DMS79 treated with DMSO at 0.1 percent for 48 hours (cell line): Measurements from ENCODE around the gene HLA-DQB1.
"Not testable (repeated sequence)": the region's sequence is repeated elsewhere in the genome, so short reads cannot be mapped to it uniquely, and the experiment has no call there.

Experiments
- DNase-seq: peaks from one replicate; lab custom pipeline; 2025; lab: John Stamatoyannopoulos, UW

HLA-DQB1 gene

GRCh38 chr6:32666420-32667300 lies at the start of gene HLA-DQB1:
TSS of gene HLA-DQB1 (minus strand) at chr6:32666657. CDS start at chr6:32666607, 50 bp downstream.
- peak; percentile 5 for DNase-seq

DNA sequence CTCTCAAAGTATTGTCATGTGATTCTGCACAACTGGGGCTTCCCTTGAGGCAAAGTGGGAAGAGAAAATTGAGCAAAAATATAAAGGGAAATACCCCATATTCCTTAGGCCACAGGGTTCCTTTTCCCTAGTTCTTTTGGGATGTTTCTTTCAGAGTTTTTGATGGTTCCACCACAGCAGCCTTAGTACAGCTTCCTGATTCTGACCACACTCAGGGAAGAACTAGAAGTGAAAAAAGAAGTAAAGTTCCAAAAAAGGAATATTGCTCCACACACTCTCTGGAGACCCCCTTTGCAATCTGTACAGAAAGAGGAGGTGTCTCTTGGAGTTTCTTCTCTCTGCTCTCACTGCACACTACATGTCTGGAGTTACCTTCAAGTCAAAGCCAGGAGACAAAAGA lies 46.8 kb upstream of the HLA-DQB1 start:
- no peak for DNase-seq

DNA sequence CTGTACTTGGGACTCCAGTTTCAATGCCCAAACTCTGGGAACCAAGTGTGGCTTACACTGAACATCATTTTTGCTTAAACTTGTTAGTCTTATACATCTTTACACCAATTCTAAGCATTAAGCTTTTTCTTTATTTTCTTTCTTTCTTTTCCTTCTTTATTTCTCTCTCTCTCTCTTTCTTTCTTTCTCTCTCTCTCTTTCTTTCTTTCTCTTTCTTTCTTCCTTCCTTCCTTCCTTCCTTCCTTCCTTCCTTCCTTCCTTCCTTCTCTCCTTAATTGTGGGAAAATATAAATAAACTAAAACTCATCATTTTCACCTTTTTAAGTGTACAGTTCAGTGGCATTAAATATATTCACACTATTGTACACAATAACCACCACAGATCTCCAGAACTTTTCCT lies 43.2 kb upstream of the HLA-DQB1 start:
- DNase-seq: no peak

GRCh38 chr6:32705164-32705563 lies 38.7 kb upstream of the HLA-DQB1 start:
- not testable (repeated sequence) for DNase-seq

- DNase-seq: no peak
Measured at GRCh38 chr6:32703347-32703746, 36.9 kb upstream of the HLA-DQB1 start.

GRCh38 chr6:32700391-32701040 lies 34.1 kb upstream of the HLA-DQB1 start:
- DNase-seq: peak; percentile 50

DNA sequence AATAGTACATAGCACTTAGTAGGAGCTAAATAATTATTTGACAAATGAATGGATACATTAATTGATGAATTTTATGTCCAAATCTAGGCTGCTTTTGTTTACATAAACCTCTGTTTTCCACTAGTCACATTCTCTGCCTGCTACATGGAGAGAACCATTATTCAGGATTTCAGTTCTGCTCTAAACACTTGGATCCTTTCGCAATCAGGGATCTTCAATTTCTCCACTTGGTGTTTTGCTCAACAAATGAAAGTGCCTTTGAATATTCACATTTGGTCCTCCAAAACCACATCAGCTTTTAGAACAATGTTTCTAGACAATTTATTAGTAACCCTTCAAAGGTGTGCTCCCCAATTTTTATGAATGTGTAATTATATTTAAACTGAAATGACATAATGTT lies 30.6 kb upstream of the HLA-DQB1 start:
- DNase-seq: no peak

DNA sequence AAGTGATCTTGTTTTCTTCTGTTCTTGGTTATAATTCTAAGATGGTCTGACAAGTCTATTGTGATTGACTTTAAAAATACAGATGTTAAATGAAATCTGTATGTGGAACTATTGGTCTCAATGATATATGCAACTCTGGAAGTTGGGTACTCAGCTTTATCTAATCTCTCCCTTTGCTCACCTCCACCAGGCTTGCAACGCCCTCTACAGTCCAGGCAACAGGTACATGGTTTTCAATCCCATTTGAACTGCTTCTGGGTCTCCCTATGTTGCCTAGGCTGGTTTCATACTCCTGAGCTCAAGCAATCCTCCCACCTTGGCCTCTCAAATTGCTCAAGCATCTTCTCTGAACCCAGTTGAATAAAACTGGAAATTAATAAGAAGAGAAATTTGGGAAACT lies 25.6 kb upstream of the HLA-DQB1 start:
- DNase-seq: no peak

GRCh38 chr6:32689531-32690501 lies 23.4 kb upstream of the HLA-DQB1 start:
- no peak for DNase-seq

DNA sequence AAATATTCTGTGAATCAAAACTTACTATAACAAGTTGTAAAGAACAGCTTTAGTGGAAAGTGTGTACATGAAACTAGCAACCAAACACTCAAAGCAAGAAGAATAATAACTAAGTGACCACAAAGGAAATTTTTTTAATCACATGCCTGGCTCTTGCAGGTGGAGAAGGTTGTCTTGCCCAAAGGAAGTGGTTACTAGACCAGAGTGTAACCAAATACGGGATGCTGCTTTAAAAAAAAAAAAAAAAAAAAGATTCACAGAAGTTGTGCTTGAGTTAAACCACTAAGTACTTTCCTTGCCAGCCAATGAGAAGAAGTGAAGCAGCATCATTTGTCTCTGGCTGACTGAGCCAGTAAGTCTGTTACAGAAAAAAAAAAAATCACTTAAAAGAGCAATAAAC lies 19.1 kb upstream of the HLA-DQB1 start:
- no peak for DNase-seq

DNA sequence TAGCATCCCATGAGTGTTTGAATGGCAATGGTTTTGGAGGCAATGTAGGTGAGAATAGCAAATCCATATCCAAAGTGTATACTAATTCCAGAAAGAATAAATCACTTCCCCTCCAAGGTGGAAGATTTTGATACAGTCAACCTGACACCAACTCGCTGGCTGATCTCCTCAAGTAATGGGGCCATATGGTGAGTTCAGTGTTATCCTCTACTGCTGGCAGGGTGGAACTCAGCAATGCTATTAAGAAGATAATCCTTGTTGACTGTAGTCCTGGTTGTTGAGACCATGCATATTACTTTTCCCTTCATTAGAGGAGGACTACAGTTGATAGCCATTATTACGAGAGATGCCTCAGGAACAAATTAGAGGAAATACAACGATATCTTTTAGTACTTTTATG lies 17.8 kb upstream of the HLA-DQB1 start:
- no peak for DNase-seq

DNA sequence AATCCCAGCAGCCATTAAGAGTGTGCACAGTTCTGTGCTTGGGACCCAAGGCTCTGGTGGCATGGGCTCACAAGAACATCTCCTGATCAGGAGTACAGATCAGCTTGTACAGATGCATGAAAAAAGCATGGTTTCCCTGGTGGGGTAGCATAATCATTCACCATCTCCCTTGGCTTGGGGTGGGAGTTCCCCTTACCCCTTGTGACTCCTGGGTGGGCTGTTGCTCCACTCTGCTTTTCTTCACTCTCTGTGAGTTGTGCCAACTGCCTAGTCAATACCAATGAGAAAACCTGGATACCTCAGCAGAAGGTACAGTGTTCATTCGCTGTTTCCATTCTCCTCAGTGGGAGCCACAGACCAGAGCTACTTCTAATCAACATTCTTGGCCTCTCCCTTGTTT lies 13.6 kb upstream of the HLA-DQB1 start:
- no peak for DNase-seq

GRCh38 chr6:32679492-32679891 lies 13.0 kb upstream of the HLA-DQB1 start:
- no peak for DNase-seq

DNA sequence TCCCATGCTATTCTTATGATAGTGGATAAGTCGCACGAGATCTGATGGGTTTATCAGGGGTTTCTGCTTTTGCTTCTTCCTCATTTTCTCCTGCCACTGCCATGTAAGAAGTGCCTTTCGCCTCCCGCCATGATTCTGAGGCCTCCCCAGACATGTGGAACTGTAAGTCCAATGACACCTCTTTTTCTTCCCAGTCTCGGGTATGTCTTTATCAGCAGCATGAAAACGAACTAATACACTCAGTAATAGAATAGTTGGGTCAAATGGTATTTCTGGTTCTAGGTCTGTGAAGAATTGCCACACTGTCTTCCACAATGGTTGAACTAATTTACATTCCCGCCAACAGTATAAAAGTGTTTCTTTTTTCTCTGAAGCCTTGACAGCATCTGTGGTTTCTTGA lies 7.7 kb upstream of the HLA-DQB1 start:
- not testable (repeated sequence) for DNase-seq

DNA sequence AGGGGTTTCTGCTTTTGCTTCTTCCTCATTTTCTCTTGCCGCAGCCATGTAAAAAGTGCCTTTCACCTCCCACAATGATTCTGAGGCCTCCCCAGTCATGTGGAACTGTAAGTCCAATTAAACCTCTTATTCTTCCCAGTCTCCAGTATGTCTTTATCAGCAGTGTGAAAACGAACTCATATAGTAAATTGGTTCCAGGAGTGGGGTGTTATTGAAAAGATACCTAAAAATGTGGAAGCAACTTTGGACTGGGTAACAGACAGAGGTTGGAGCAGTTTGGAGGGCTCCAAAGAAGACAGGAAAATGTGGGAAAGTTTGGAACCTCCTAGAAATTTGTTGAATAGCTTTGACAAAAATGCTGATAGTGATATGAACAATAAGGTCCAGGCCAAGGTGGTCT lies 5.5 kb upstream of the HLA-DQB1 start:
- DNase-seq: not testable (repeated sequence)

GRCh38 chr6:32669893-32670292 lies 3.4 kb upstream of the HLA-DQB1 start:
- no peak for DNase-seq

DNA sequence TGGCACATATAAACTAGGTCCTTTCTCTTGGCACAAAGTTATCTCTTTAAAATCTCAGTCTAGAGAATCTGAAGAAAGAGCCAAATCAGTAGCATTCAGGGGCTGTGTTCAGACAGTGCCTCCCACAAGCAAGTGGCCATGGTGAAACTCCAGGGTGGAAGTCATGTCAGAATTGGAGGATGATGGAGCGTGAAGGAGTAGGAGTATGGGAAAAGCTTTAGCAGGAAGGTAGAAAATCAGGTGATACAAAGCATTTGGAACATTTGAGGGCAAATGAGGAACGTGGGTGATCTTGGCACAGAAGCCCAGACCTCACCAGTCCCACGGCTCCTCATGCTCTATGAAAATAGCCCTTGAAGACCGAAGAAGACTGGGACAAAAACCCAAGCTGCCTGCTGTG lies 2.8 kb upstream of the HLA-DQB1 start:
- no peak for DNase-seq

DNA sequence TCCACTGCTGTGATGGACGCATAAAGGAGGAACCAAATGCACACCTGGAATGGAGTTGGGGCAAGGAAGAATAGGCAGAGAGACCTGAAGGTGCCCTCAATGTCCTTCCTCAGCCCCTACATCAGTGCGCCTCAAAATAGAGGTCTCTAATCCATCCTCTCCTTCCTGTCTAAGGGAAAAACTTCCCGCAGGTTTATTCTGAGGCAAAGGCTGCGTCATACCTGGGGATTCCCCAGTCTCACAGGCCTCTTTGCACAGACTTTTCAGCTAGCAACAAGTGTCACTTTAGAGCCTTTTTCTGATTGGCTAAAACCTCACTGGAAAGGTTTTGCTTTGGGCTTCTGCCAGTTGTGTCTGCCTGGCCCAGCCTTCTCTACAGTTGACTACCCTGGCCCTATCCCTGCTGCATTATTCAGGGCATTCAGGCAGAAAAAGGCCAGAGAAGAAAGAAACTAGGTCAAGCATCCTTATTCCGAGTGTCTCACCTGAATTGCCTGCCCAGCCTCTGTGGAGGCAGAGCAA lies 1.8 kb upstream of the HLA-DQB1 start:
- no peak for DNase-seq

DNA sequence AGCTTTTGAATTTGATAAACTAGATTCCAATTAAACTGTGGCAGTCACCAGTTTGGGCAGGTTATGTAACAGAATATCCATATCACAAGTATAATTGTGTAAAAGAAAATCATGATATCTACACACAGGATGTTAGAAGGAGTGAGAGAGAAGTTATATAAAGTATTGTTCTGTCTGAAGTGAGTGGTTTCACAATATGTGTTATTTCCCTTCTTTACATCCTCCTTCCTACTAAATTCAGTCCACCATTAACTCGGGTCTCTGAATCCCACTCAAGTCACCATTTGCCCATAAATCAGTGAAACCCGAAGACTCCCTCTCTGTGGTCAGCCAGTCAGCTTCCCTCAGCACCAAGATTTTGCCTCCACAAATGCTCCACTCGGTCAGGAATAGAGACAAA lies 796 bp downstream of the HLA-DQB1 start:
- no peak for DNase-seq

GRCh38 chr6:32664827-32665362 lies 1.6 kb downstream of the HLA-DQB1 start:
- DNase-seq: no peak

GRCh38 chr6:32664354-32664753 lies 2.1 kb downstream of the HLA-DQB1 start:
- no peak for DNase-seq

DNA sequence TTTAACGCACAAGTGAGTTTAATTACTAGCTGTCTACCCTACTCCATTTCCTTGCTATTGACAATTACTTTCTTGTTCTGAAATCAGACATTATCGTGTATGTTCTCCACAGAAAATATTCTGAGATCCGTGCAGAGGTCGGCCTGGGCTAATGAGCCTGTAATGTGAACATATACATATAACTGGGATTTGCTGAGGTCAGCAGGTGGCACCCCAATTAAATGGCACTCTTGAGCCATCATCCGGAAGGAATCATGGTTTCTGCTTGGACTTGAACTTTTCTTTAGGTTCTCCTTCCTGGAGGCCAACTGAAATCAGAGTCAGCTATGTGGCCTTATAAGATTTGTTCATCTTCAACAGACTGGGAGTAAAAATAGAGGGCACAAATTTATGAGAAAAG lies 3.6 kb downstream of the HLA-DQB1 start:
- no peak for DNase-seq
